Testis (tissue), 3 donors: Measurements from ENCODE around the gene VPS26A. TPM values are rescaled to one million over a fixed set of nuclear protein-coding genes. Genes with fewer than 3 reads are reported as not detected.

Source experiments
- DNase-seq: peaks from one replicate; pipeline ENCODE4 v3.0.0-alpha.2; 2019
- H3K27ac ChIP-seq, 2 donors: fragments of 200-600 bp; sonication (generic); one replicate each; pipeline ENCODE4 v1.5.1; 2019
- H3K27me3 ChIP-seq: fragments of 200-600 bp; sonication (generic); one replicate; pipeline ENCODE4 v1.5.1; 2019
- H3K36me3 ChIP-seq: fragments of 200-600 bp; sonication (generic); one replicate; pipeline ENCODE4 v1.5.1; 2017; ENCODE audit warnings: low read depth; ENCODE audit errors: missing control alignments
- H3K4me1 ChIP-seq: fragments of 200-600 bp; sonication (generic); one replicate; pipeline ENCODE4 v1.5.1; 2019
- H3K4me3 ChIP-seq, 2 donors: fragments of 200-600 bp; sonication (generic); one replicate each; pipeline ENCODE4 v1.5.1; 2017 to 2019
- H3K9me3 ChIP-seq: fragments of 200-600 bp; sonication (generic); one replicate; pipeline ENCODE4 v1.5.1; 2017
- CTCF ChIP-seq, 3 experiments: fragments of 450-650 bp in 2 of 3; fragments of 200-600 bp in 1 of 3; sonication (generic) in 1 of 3; IDR thresholded peaks; one replicate each; pipeline ENCODE4 v1.5.1; 2016 to 2019; ENCODE audit warnings: antibody characterized with exemption in 3 of 3, mild to moderate bottlenecking in 2 of 3, moderate library complexity in 1 of 3
- POLR2A ChIP-seq: fragments of 450-650 bp; IDR thresholded peaks from one replicate; pipeline ENCODE4 v1.6.1; 2017; ENCODE audit warnings: antibody characterized with exemption, mild to moderate bottlenecking, moderate library complexity
- WGBS, 2 donors: methylation state at CpG; one replicate each; pipeline ENCODE4 v1.1.5; 2018; 5-methylcytosine and 5-hydroxymethylcytosine counted together
- intact Hi-C: fragments of 100-400 bp; cut with DNase I; formaldehyde crosslinking; loops from one replicate; pipeline ENCODE4 v1.15.1; 2023; ENCODE audit warnings: low total_unique reads
- polyA plus RNA-seq: library from polyadenylated mRNA; stranded (reverse); fragments of 350-450 nt; fragmentation: Illumina TruSeq; extraction: RNeasy Lipid Tissue Mini Kit (QIAGEN cat#74804); gene quantifications from one replicate; pipeline ENCODE4 v1.2.3, GENCODE V29; 2014; ENCODE audit warnings: low read depth, low replicate concordance; ENCODE audit not compliant: insufficient read depth
- total RNA-seq, 2 donors: library from RNA; depleted of rRNA; stranded (reverse); fragments of >200 nt; gene quantifications; one replicate each; pipeline ENCODE4 v1.2.3, GENCODE V29; 2016

The VPS26A gene
- total and polyA plus RNA-seq, 3 donors from 2014 or later: 53.6 to 65.0 (median 59.8) TPM

GRCh38 chr10:69107699-69108098, 16.3 kb upstream of the VPS26A start:
- TF ChIP-seq POLR2A: no peak
- no peak for TF ChIP-seq CTCF (IDR thresholded peaks at IDR 0.05)
- no peaks in the 10 kb centered on the region for H3K27me3 ChIP-seq
- WGBS, 2 donors: 81 to 85% methylated on average over 2 of the region's 2 CpGs
- no peaks in the 10 kb centered on the region for H3K4me1 ChIP-seq
- no peak for DNase-seq
- intact Hi-C loops: no loop called here
- no peak overlapping the region for H3K27ac ChIP-seq
- no peak overlapping the region for H3K4me3 ChIP-seq
- H3K9me3 ChIP-seq: no peaks in the 10 kb centered on the region
- no peaks in the 10 kb centered on the region for H3K36me3 ChIP-seq

- Histone ChIP-seq H3K4me3 (no peak overlapping the region), H3K27ac (no peak overlapping the region), H3K27me3 (no peaks in the 10 kb centered on the region), H3K4me1 (no peaks in the 10 kb centered on the region), H3K36me3 (no peaks in the 10 kb centered on the region), H3K9me3 (no peaks in the 10 kb centered on the region)
- no peak for DNase-seq
- TF ChIP-seq CTCF (IDR thresholded peaks at IDR 0.05) (no peak), POLR2A (no peak)
- intact Hi-C loops: no loop called here
- WGBS, 2 donors: 69 to 90% methylated on average over 1 of the region's 1 CpG
These were observed 4.1 kb upstream of the VPS26A start for GRCh38 chr10:69119896-69120295.

- H3K27me3 ChIP-seq: no peaks in the 10 kb centered on the region
- H3K27ac ChIP-seq: peak overlapping the region; percentile 97 to 98
- WGBS, 2 donors: 0% methylated on average over 16 of the region's 16 CpGs
- no peaks in the 10 kb centered on the region for H3K36me3 ChIP-seq
- H3K4me3 ChIP-seq: peak overlapping the region; percentile 83 to 92
- DNase-seq: peak; percentile 73
- intact Hi-C loops: no loop called here
- TF ChIP-seq CTCF (IDR thresholded peaks at IDR 0.05) (no peak), POLR2A (no peak)
- H3K9me3 ChIP-seq: no peaks in the 10 kb centered on the region
- peaks cover 7% of the 10 kb centered on the region for H3K4me1 ChIP-seq
These were observed 652 bp upstream of the VPS26A start for GRCh38 chr10:69123306-69123746.

- Histone ChIP-seq H3K9me3 (no peaks in the 10 kb centered on the region), H3K36me3 (no peaks in the 10 kb centered on the region), H3K27ac (peak overlapping the region; percentile 97 to 98), H3K27me3 (no peaks in the 10 kb centered on the region), H3K4me1 (peaks cover 14% of the 10 kb centered on the region), H3K4me3 (peak overlapping the region; percentile 83 to 92)
- intact Hi-C loops: no loop called here
- TF ChIP-seq CTCF (IDR thresholded peaks at IDR 0.05) (no peak), POLR2A (no peak)
- peak; percentile 65 for DNase-seq
- WGBS, 2 donors: 0% methylated on average over 21 to 26 of the region's 26 CpGs
These were observed 738 bp downstream of the VPS26A start for GRCh38 chr10:69124563-69125268.

- Histone ChIP-seq H3K27ac (peak overlapping the region in 1 of 2 donors; percentile 97), H3K4me3 (peak overlapping the region in 1 of 2 donors; percentile 83), H3K4me1 (peaks cover 23% of the 10 kb centered on the region), H3K36me3 (no peaks in the 10 kb centered on the region), H3K9me3 (no peaks in the 10 kb centered on the region), H3K27me3 (no peaks in the 10 kb centered on the region)
- 32 to 47% methylated on average over 1 of the region's 1 CpG for WGBS, 2 donors
- TF ChIP-seq POLR2A (no peak), CTCF (IDR thresholded peaks at IDR 0.05) (no peak)
- intact Hi-C loops: no loop called here
- no peak for DNase-seq
These were observed 1.6 kb downstream of the VPS26A start for GRCh38 chr10:69125554-69125953.
